Endothelial cell (in vitro differentiated cells): ENCODE results near the gene EIF2D. TPM values are rescaled to one million over a fixed set of nuclear protein-coding genes. Genes with fewer than 3 reads are reported as not detected.
A peak's percentile ranks its signal among the peaks of the same experiment; 100 is the strongest.

ENCODE experiments used
- DNase-seq: peaks from one replicate; pipeline ENCODE4 v3.0.0; 2021; ENCODE audit warnings: low spot score
- H3K27ac Mint-ChIP-seq: one replicate; pipeline ENCODE4 v1.8.0; 2021; ENCODE audit warnings: mixed read lengths, inconsistent platforms; ENCODE audit not compliant: unreplicated experiment
- H3K27me3 Mint-ChIP-seq: one replicate; pipeline ENCODE4 v1.8.0; 2021; ENCODE audit warnings: mild to moderate bottlenecking, moderate library complexity, mixed read lengths, inconsistent platforms; ENCODE audit not compliant: unreplicated experiment
- H3K36me3 Mint-ChIP-seq: one replicate; pipeline ENCODE4 v1.8.0; 2021; ENCODE audit warnings: mild to moderate bottlenecking, low read depth, mixed read lengths, inconsistent platforms; ENCODE audit not compliant: unreplicated experiment
- H3K4me1 Mint-ChIP-seq: one replicate; pipeline ENCODE4 v1.8.0; 2021; ENCODE audit warnings: mild to moderate bottlenecking, mixed read lengths, inconsistent platforms; ENCODE audit not compliant: unreplicated experiment
- H3K4me3 Mint-ChIP-seq: one replicate; pipeline ENCODE4 v1.8.0; 2021; ENCODE audit warnings: mild to moderate bottlenecking, mixed read lengths, inconsistent platforms; ENCODE audit not compliant: unreplicated experiment
- H3K9me3 Mint-ChIP-seq: one replicate; pipeline ENCODE4 v1.8.0; 2021; ENCODE audit warnings: mixed read lengths, inconsistent platforms; ENCODE audit not compliant: unreplicated experiment
- CTCF ChIP-seq: fragments of 200-600 bp; sonication (generic); IDR thresholded peaks from one replicate; pipeline ENCODE4 v1.5.0; 2021; ENCODE audit warnings: antibody characterized with exemption; ENCODE audit not compliant: unreplicated experiment
- total RNA-seq: library from RNA; stranded (reverse); fragmentation: NEBNext Ultra II Directional; extraction: Animal tissue kit (Norgen Biotek cat#: 25700); gene quantifications from one replicate; pipeline ENCODE4 v1.2.1, GENCODE V29; 2021; ENCODE audit not compliant: unreplicated experiment

Gene EIF2D
- total RNA-seq, 1 donor from 2014 or later: 32.7 TPM

GRCh38 chr1:206550446-206550845, 61.8 kb downstream of the EIF2D start:
- Mint-ChIP-seq H3K4me1 (peaks cover 5% of the 10 kb centered on the region), H3K27me3 (peaks cover 2% of the 10 kb centered on the region), H3K27ac (no peak overlapping the region), H3K36me3 (no peaks in the 10 kb centered on the region), H3K9me3 (no peaks in the 10 kb centered on the region), H3K4me3 (no peak overlapping the region)
- DNase-seq: no peak
- TF ChIP-seq CTCF: no peak

GRCh38 chr1:206547104-206547503, 65.2 kb downstream of the EIF2D start:
- Mint-ChIP-seq H3K27me3 (peaks cover 2% of the 10 kb centered on the region), H3K36me3 (no peaks in the 10 kb centered on the region), H3K27ac (no peak overlapping the region), H3K4me1 (no peaks in the 10 kb centered on the region), H3K4me3 (no peak overlapping the region), H3K9me3 (no peaks in the 10 kb centered on the region)
- TF ChIP-seq CTCF: no peak
- no peak for DNase-seq

GRCh38 chr1:206545351-206545750, 66.9 kb downstream of the EIF2D start:
- H3K4me1 Mint-ChIP-seq: no peaks in the 10 kb centered on the region
- H3K4me3 Mint-ChIP-seq: no peak overlapping the region
- no peaks in the 10 kb centered on the region for H3K36me3 Mint-ChIP-seq
- no peak for TF ChIP-seq CTCF
- H3K27me3 Mint-ChIP-seq: no peaks in the 10 kb centered on the region
- no peak overlapping the region for H3K27ac Mint-ChIP-seq
- DNase-seq: no peak
- H3K9me3 Mint-ChIP-seq: no peaks in the 10 kb centered on the region

GRCh38 chr1:206544562-206545257, 67.6 kb downstream of the EIF2D start:
- no peak overlapping the region for H3K27ac Mint-ChIP-seq

More at GRCh38 chr1:206544562-206545257, 67.6 kb downstream of the EIF2D start:
- TF ChIP-seq CTCF: peak; percentile 93
- no peaks in the 10 kb centered on the region for H3K9me3 Mint-ChIP-seq
- no peak overlapping the region for H3K4me3 Mint-ChIP-seq
- H3K36me3 Mint-ChIP-seq: no peaks in the 10 kb centered on the region
- DNase-seq: peak; percentile 83
- H3K27me3 Mint-ChIP-seq: no peaks in the 10 kb centered on the region
- peaks cover 3% of the 10 kb centered on the region for H3K4me1 Mint-ChIP-seq

Other genes with a start within 250 kb of the EIF2D start
- gene IKBKE, start 142.0 kb downstream of the EIF2D start, total RNA-seq: 20.9 TPM
- gene RASSF5, start 104.9 kb downstream of the EIF2D start, total RNA-seq: 1.2 TPM
- 3.2 TPM for gene DYRK3, start 23.1 kb upstream of the EIF2D start, total RNA-seq
- gene MAPKAPK2, start 72.4 kb upstream of the EIF2D start, total RNA-seq: 109 TPM
- not detected for gene IL19, start 158.3 kb upstream of the EIF2D start, total RNA-seq
- gene IL10, start 160.0 kb upstream of the EIF2D start, total RNA-seq: not detected